Stimulated activated CD8-positive, alpha-beta memory T cell treated with anti-CD3 and anti-CD28 coated beads, Interleukin-4, amount 100 ng/mL, for 24 hours (primary cell): ENCODE data around the gene HLX.

Experiments
- DNase-seq: peaks from one replicate; pipeline ENCODE4 v3.0.0-alpha.2; 2020; ENCODE audit warnings: low read depth

The HLX gene

DNA sequence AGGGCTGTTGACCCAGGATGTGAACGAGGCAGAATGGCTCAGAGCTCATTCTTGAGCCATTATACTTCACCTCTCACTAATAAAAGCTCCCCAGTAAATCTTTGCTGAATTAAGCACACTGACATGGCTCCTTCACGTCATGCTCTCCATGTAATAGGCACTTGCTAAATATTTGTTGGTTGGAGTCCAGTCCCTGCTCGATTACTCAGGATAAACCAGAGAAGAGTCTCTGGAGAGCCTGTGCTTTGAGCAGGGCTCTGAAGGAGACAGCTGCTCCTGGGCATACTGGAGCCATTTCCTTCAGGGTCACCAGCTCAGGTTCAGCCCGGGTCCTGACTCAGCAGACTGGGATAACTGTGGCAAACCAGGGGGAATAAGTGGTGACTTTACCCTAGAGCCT, 46.9 kb downstream of the HLX start:
- no peak for DNase-seq

DNA sequence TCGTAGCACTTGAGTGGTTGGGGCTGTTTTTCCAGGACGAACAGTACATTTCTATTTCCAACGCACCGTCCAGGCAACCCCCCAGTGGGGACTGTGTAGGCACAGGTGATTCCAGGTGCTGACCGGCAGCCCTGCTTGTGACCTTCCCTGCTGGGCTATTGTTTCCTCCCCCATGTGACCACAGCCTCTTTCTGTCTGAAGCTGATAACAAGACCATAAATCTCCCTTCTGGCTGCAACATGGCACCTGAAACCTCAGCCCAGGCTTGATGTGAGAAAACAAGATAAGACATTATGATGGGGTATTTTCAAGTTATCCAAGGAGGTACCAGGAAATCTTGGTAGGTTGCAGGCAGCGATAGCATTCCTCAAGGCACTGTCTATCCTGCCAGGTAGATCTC, 48.2 kb downstream of the HLX start:
- no peak for DNase-seq

GRCh38 chr1:220928320-220928719, 49.1 kb downstream of the HLX start:
- no peak for DNase-seq

GRCh38 chr1:220928725-220929300, 49.6 kb downstream of the HLX start:
- no peak for DNase-seq

GRCh38 chr1:220929304-220929703, 50.1 kb downstream of the HLX start:
- no peak for DNase-seq
